SU-DHL-6 (cell line): ENCODE results near the gene UBASH3B.

Source experiments
- CTCF ChIP-seq: fragments of 200-600 bp; sonication (generic); IDR thresholded peaks from one replicate; pipeline ENCODE4 v1.5.1; 2017; ENCODE audit warnings: antibody characterized with exemption, mild to moderate bottlenecking, low read length, moderate library complexity; ENCODE audit not compliant: insufficient read depth, poor library complexity, severe bottlenecking
- EZH2phosphoT487 ChIP-seq: fragments of 200-600 bp; sonication (generic), shearing (Covaris generic); conservative IDR thresholded peaks from 2 replicates; pipeline ENCODE4 v1.6.1; 2018; ENCODE audit warnings: mild to moderate bottlenecking, antibody characterized with exemption, low read length, moderate library complexity, mixed read lengths

GRCh38 chr11:122777343-122777742 lies 121.8 kb downstream of the UBASH3B start:
- TF ChIP-seq CTCF (no peak), EZH2phosphoT487 (no peak)
